Astrocyte of the hippocampus (primary cell): ENCODE data around the gene DPCD.

Experiments
- DNase-seq: peaks from one replicate; pipeline ENCODE4 v3.0.0; 2011; ENCODE audit warnings: low read depth, low spot score

Gene DPCD

DNA sequence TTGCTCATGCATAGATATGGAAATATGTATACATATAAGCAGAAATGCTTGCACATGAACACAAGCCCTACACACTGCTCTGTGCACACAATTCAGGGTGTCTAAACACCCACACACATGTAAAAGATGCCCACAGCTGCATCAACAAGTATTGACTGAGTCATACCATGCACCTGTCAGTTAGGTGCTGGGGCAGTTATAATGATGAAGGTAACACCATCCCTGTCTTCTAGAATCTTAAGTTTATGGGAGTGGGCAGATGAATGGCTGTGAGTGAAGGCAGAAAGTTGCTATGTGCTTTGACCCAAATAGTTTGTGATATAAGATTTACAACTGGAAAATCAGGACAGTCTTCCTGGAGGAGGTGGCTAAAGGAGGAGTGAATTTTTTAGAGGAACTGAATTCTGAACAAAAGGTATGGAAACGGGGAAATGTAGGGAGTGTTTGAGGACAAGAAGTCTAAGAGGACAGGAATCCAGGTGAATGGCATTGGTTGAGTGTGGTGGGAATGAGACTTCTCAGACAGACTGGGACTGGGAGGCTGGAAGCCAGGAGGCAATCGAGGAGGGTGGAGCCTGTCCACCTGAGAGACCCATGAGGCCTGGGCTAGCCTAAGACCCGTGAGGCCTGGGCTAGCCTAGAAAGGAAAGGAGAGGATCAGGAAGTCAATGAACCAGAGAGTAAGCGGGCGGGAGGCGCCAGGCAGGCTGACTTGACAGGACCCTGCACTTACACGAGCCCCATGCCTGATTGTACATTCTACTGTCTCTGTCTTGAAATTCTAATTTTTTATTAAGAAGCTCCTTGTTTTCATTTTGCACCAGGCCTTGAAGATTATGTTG lies 20.7 kb upstream of the DPCD start:
- no peak for DNase-seq

DNA sequence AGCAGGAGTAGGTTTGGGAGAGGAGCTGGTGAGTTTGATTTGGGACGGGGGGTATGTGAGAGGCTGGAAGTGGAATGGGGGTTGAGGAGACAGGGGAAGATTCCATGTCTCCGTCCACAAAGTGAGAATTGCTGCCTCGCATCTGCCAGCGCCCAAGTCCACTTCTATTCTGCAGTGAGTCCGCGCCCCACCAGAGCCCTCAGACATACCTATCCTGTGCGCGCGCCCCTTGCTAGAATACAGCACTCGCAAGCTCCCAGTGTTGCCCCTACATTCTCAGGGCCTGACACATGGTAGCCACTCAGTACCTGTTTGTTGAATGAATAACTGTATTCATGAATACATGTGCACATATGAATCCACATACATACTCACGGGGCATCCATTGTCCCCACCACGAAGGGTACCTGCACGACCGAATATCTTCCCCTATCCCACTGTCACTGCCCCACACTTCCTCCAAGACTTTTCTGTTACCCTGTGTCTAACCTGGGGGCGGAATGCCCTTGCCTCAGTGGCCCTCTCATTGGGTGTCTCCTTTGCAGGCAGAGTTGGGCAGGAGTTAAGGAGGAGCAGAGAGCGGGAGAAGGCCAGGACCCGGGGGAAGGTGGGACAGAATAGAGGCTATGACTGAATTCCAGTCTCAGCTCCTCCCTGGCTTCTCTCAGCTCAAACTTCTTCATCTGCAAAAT lies 19.9 kb upstream of the DPCD start:
- DNase-seq: no peak

GRCh38 chr10:101569323-101569621 lies 18.8 kb upstream of the DPCD start:
- DNase-seq: no peak

- peak; percentile 88 for DNase-seq
Observed at GRCh38 chr10:101569622-101570427, 18.3 kb upstream of the DPCD start.

DNA sequence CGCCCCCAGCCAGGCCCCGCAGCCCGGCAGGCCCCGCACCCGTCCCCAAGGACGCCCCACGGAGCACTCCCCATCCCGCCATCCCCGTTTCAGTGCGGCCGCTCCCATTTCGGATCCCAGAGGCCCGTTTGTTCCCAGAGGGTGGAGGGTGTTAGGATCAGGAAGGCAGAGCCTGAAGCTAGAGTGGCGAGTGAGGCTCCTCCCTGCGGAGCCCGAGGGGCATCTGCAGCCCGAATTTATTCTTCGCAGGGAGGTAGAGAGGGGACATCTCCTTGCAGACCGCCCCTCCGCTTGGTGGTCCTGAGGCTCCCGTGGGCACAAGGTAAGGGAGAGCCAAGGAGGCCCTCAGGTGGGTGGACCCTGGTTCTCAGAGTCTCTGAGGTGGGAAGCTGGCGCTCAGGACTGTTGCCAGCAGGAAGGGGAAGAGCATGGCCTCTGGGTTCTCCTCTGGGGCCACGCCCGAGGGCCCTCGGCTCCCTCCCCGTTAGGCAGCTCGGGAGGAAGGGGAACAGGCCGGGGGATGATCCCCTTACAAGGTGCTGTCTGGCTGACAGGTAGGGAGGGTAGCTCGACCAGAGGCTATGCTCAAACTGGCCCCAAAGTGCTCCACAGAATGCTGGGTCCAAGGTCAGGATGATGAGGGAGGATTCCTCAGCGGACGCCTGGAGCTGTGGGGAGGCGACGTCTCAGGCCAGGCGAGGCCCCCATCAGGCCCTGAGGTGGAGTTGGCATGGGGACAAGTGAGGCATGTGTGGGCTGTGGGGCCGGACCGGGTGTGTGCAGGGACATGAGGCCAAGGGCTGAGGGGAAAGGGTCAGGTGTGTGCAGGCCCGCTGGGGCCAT lies 17.5 kb upstream of the DPCD start:
- DNase-seq: no peak

DNA sequence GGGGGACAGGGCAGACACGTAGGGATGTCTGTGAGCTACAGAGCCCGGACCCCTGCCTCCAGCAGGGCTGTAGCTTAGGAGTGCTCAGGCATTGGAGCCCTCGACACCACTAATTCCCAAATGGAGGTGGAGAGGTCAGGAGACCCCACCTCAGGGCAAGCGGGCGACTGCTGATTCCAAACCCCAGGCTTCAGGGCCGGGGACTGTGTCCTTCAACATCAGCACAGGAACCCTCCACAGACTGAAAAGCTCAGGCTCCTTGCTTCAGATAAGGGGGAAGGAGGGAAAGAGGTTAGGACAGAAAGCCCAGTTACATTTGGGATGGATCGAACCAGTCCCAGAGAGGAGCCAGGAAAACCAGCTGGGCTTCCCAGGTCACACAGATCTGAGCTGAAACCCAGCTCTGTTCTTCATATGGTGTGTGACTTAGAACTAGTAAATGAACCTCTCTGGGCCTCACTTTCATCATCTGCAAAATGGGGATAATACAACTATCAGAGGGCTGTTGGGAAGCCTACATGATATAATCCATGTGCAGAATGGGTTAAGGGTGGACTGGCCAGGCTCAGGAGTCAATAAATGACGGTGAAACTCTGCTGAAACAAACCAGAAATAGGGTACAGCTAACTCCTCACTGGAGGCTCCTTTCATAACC lies 16.7 kb upstream of the DPCD start:
- DNase-seq: no peak

DNA sequence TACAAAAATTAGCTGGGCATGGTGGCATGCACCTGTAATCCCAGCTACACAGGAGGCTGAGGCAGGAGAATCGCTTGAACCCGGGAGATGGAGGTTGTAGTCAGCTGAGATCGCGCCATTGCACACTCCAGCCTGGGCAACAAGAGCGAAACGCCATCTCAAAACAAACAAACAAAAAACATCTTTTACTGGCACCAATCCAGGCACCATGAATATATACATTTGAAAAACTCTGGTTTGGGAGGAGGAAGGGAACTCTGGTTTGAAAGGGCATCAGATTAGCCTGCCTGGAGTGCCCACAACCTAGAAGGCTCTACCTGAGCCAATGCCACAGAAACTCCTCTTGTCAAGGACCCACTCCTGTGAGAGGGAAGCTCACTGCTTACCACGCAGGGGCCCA lies 16.0 kb upstream of the DPCD start:
- DNase-seq: no peak

DNA sequence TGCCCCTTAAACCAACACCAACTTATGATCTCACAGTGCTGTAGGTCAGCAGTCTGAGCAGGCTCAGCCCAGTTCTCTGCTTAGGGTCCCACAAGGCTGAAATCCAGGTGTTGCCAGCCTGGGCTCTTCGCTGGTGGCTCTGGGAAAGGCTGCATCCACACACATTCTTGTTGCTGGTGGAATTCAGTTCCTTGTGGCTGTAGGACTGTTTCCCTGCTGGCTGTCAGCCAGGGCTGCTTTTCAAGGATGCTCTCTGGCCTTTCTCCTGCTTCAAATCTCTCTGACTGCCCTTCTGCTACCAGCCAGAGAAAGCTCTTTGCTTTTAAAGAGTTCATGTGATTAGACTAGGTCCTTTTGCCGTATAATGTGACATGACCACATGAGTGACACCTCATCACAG lies 15.3 kb upstream of the DPCD start:
- DNase-seq: no peak

GRCh38 chr10:101573885-101574753 lies 14.0 kb upstream of the DPCD start:
- no peak for DNase-seq

DNA sequence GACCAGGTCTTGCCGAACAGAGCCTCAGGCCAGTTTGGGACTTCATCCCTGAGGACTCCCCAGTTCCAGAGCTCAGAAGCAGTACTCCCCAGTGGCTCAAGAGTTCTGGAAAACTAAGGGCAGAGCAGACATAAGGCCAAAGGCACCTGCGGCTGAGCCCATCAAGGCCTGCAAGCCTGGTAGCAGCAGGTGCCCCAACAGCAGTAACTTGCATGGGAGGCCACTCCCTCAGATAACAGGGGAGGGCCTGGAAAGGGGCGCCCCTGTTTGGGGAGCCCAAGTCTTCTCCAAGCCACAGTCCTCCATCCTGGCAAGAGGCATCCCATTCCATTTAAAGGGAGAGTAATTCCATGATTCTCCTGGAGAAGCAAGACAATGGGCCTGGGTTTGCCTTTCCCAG lies 13.0 kb upstream of the DPCD start:
- DNase-seq: no peak

- no peak for DNase-seq
Observed at GRCh38 chr10:101575580-101576210, 12.4 kb upstream of the DPCD start.

DNA sequence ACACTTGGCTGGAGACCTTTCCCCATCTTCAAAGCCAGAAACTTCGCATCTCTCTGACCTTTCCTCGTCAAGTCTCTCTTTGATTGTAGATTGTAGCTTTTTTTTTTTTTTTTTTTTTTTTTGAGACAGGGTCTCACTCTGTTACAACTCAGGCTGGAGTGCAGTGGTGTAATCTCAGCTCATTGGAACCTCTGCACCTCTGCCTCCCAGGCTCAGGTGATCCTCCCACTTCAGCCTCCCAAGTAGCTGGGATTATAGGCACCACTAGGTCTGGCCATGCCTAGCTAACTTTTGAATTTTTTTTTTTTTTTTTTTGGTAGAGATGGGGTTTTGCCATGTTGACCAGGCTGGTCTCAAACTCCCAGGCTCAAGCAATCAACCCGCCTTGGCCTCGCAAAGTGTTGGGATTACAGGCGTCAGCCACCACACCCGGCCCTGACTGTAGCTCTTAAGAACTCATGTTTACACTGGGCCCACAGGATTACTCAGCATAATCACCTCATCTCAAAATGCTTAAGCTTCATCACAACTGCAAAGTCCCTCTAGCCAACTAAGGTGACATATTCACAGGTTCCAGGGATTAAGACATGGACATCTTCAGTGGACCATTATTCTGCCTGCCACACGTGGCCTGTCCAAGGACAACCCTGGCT lies 11.8 kb upstream of the DPCD start:
- DNase-seq: no peak

GRCh38 chr10:101577121-101577871 lies 10.8 kb upstream of the DPCD start:
- DNase-seq: no peak

- no peak for DNase-seq
Observed at GRCh38 chr10:101578192-101578591, 9.9 kb upstream of the DPCD start.

- DNase-seq: no peak
Observed at GRCh38 chr10:101578803-101579515, 9.2 kb upstream of the DPCD start.

- no peak for DNase-seq
Observed at GRCh38 chr10:101579516-101579870, 8.6 kb upstream of the DPCD start.

DNA sequence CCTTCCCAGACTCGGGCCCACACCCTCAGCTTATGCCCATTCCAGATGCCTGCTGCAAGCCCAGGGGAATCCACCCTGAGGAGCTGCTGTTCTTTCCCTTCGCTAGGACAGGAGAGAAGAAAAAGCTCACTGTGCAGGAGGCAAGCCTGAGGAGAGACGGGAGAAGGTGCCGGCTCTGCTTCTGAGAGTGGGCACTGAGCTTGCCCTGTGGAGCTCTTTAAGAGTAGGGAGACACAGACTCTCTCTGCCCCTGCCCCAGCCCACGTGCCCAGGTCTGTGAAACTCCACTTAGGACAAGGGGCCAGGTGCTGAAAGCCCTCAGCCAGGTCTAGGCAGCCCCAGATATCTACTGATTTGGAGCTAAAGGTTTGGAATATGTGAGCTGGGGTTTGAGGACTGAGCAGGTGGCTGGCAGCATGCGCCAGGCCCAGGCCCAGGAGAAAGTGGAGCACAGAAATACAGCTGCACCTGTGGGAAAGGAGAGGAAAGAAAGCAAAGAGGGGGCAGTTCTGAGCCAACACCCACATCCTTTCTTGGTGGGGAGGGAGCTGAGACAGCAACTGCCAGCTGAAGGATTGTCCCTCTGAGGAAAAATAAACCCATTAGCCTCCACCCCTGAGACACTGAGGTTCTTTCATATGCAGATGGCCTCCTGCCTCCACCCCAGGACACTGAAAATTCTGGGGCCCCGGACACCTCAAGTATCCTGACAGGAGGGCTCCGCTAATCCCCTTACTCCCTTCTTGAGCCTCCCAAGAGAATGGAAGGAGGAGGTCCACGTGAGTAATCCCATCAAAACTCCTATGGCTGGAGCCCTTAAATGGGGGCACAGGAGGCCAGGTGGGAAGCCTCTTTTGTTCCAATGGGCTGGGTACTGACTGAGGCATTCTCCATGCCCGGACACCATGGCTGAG lies 7.4 kb upstream of the DPCD start:
- no peak for DNase-seq
